CD14-positive monocyte (primary cell): Measurements from ENCODE around the gene CDH13. TPM values are rescaled to one million over a fixed set of nuclear protein-coding genes. Genes with fewer than 3 reads are reported as not detected.

Experiments used
- DNase-seq, 3 donors: peaks; one replicate each; pipeline ENCODE4 v3.0.0-alpha.2; 2011 to 2022
- H2AFZ ChIP-seq: 2 replicates; pipeline ENCODE4 v1.6.0; 2012; ENCODE audit warnings: mild to moderate bottlenecking, low read depth, low read length, inconsistent platforms; ENCODE audit not compliant: insufficient read depth, poor library complexity, severe bottlenecking
- H3K27ac ChIP-seq, 2 donors: 1 replicate in 1 of 2; 2 replicates in 1 of 2; pipeline ENCODE4 v1.5.1; 2012 to 2013; ENCODE audit warnings: low read length in 2 of 2, control low read depth in 1 of 2, inconsistent platforms in 1 of 2, low read depth in 1 of 2, mild to moderate bottlenecking in 1 of 2
- H3K27me3 ChIP-seq, 2 donors: one replicate each; pipeline versions ENCODE4 v1.6.0 to v1.6.1; 2011 to 2013; ENCODE audit warnings: low read length in 2 of 2; ENCODE audit not compliant: control insufficient read depth in 2 of 2, insufficient read depth in 2 of 2
- H3K36me3 ChIP-seq, 2 donors: replicated peaks in 1 of 2; 1 replicate in 1 of 2; 2 replicates in 1 of 2; pipeline versions ENCODE4 v1.5.1 to v1.6.1; 2012 to 2013; ENCODE audit warnings: low read length in 2 of 2, control low read depth in 1 of 2, inconsistent platforms in 1 of 2, mild to moderate bottlenecking in 1 of 2; ENCODE audit not compliant: insufficient read depth in 2 of 2, control insufficient read depth in 1 of 2
- H3K4me1 ChIP-seq, 2 donors: 1 replicate in 1 of 2; 2 replicates in 1 of 2; pipeline versions ENCODE4 v1.5.1 to v1.6.1; 2012 to 2013; ENCODE audit warnings: low read length in 2 of 2, control low read depth in 1 of 2, inconsistent platforms in 1 of 2, mild to moderate bottlenecking in 1 of 2, moderate library complexity in 1 of 2; ENCODE audit not compliant: insufficient read depth in 2 of 2, control insufficient read depth in 1 of 2
- H3K4me2 ChIP-seq: replicated peaks from 2 replicates; pipeline ENCODE3; 2012; ENCODE audit warnings: low read length, moderate library complexity, mild to moderate bottlenecking; ENCODE audit not compliant: poor library complexity, severe bottlenecking; ENCODE audit errors: extremely low read depth
- H3K4me3 ChIP-seq, 3 experiments: fragments of 200-600 bp in 1 of 3; sonication (generic) in 1 of 3; replicated peaks in 1 of 3; 1 replicate in 2 of 3; 2 replicates in 1 of 3; pipeline ENCODE4 v1.5.1; 2011 to 2013; ENCODE audit warnings: low read length in 3 of 3, mild to moderate bottlenecking in 3 of 3, control low read depth in 2 of 3, low read depth in 2 of 3, inconsistent platforms in 1 of 3, moderate library complexity in 1 of 3
- H3K79me2 ChIP-seq: 2 replicates; pipeline ENCODE4 v1.6.0; 2012; ENCODE audit warnings: mild to moderate bottlenecking, control low read depth, inconsistent platforms, low read length, moderate library complexity; ENCODE audit not compliant: insufficient read depth
- H3K9ac ChIP-seq: 2 replicates; pipeline ENCODE4 v1.6.0; 2017; ENCODE audit warnings: low read length, mild to moderate bottlenecking; ENCODE audit not compliant: insufficient read depth, poor library complexity, severe bottlenecking
- H3K9me3 ChIP-seq, 2 donors: replicated peaks in 1 of 2; 1 replicate in 1 of 2; 2 replicates in 1 of 2; pipeline versions ENCODE4 v1.5.1 to v1.6.1; 2012 to 2013; ENCODE audit warnings: low read length in 2 of 2, control low read depth in 1 of 2; ENCODE audit not compliant: control insufficient read depth in 1 of 2, insufficient read depth in 1 of 2
- H4K20me1 ChIP-seq: 2 replicates; pipeline ENCODE4 v1.6.0; 2012; ENCODE audit warnings: mild to moderate bottlenecking, low read length, control low read depth, moderate library complexity; ENCODE audit not compliant: insufficient read depth
- H3K27ac Mint-ChIP-seq, 7 donors: one replicate each; pipeline ENCODE4 v1.8.0; 2020; ENCODE audit warnings: mild to moderate bottlenecking in 7 of 7, mixed read lengths in 7 of 7, moderate library complexity in 6 of 7, inconsistent platforms in 2 of 7
- H3K27me3 Mint-ChIP-seq, 3 donors: one replicate each; pipeline ENCODE4 v1.8.0; 2021 to 2022; ENCODE audit warnings: low read depth in 3 of 3, mild to moderate bottlenecking in 3 of 3, mixed read lengths in 3 of 3, moderate library complexity in 3 of 3, inconsistent platforms in 1 of 3
- H3K36me3 Mint-ChIP-seq, 2 donors: one replicate each; pipeline ENCODE4 v1.8.0; 2020; ENCODE audit warnings: mixed read lengths in 2 of 2, inconsistent platforms in 1 of 2, mild to moderate bottlenecking in 1 of 2
- H3K4me1 Mint-ChIP-seq: one replicate; pipeline ENCODE4 v1.8.0; 2020; ENCODE audit warnings: mild to moderate bottlenecking, mixed read lengths
- H3K4me3 Mint-ChIP-seq, 2 donors: one replicate each; pipeline ENCODE4 v1.8.0; 2020; ENCODE audit warnings: mild to moderate bottlenecking in 2 of 2, mixed read lengths in 2 of 2, moderate library complexity in 1 of 2
- H3K9me3 Mint-ChIP-seq, 7 donors: one replicate each; pipeline ENCODE4 v1.8.0; 2020 to 2022; ENCODE audit warnings: mixed read lengths in 7 of 7, mild to moderate bottlenecking in 6 of 7, moderate library complexity in 6 of 7, inconsistent platforms in 2 of 7
- WGBS: methylation state at CpG from one replicate; pipeline ENCODE4 v1.1.5; 2013; ENCODE audit warnings: missing lambda C conversion rate; ENCODE audit not compliant: insufficient coverage; 5-methylcytosine and 5-hydroxymethylcytosine counted together
- intact Hi-C, 2 donors: fragments of 100-400 bp; cut with micrococcal nuclease; formaldehyde crosslinking; loops; one replicate each; pipeline versions ENCODE4 v1.15.0 to v1.15.1; 2023
- polyA plus RNA-seq, 3 donors: library from polyadenylated mRNA; depleted of rRNA in 1 of 3; unstranded in 2 of 3; stranded (reverse) in 1 of 3; fragments of 300-500 nt in 2 of 3; fragments of >200 nt in 1 of 3; fragmentation: Illumina TruSeq in 2 of 3; gene quantifications; 1 replicate in 2 of 3; 2 replicates in 1 of 3; pipeline ENCODE4 v1.2.3, GENCODE V29; 2012 to 2021
- TF ChIP-seq, protein P1 (sequence below): fragments of 200-600 bp; IDR thresholded peaks from one replicate; pipeline ENCODE4 v1.8.0; 2022; ENCODE audit warnings: antibody characterized with exemption, mild to moderate bottlenecking

CDH13 gene
- polyA plus RNA-seq, 3 donors: 0.13 to 0.19 TPM; not detected in 1

- Histone ChIP-seq H3K4me3 (no peak overlapping the region), H3K4me1 (no peaks in the 10 kb centered on the region), H3K9ac (no peak overlapping the region), H3K27ac (no peak overlapping the region), H3K27me3 (no peaks in the 10 kb centered on the region), H3K4me2 (no peak overlapping the region), H2AFZ (no peak overlapping the region), H4K20me1 (no peaks in the 10 kb centered on the region), H3K79me2 (no peaks in the 10 kb centered on the region), H3K9me3 (no peaks in the 10 kb centered on the region), H3K36me3 (no peaks in the 10 kb centered on the region)
- no peak overlapping the region for H3K4me3 Mint-ChIP-seq
- no peaks in the 10 kb centered on the region for H3K9me3 Mint-ChIP-seq
- peaks cover 4 to 9% (median 5%) of the 10 kb centered on the region in 3 donors for H3K27me3 Mint-ChIP-seq
- H3K27ac Mint-ChIP-seq: no peak overlapping the region
- no peak for DNase-seq
- H3K36me3 Mint-ChIP-seq: no peaks in the 10 kb centered on the region
- 93% methylated on average over 7 of the region's 7 CpGs for WGBS
- no peaks in the 10 kb centered on the region for H3K4me1 Mint-ChIP-seq
- TF ChIP-seq, protein P1, sequence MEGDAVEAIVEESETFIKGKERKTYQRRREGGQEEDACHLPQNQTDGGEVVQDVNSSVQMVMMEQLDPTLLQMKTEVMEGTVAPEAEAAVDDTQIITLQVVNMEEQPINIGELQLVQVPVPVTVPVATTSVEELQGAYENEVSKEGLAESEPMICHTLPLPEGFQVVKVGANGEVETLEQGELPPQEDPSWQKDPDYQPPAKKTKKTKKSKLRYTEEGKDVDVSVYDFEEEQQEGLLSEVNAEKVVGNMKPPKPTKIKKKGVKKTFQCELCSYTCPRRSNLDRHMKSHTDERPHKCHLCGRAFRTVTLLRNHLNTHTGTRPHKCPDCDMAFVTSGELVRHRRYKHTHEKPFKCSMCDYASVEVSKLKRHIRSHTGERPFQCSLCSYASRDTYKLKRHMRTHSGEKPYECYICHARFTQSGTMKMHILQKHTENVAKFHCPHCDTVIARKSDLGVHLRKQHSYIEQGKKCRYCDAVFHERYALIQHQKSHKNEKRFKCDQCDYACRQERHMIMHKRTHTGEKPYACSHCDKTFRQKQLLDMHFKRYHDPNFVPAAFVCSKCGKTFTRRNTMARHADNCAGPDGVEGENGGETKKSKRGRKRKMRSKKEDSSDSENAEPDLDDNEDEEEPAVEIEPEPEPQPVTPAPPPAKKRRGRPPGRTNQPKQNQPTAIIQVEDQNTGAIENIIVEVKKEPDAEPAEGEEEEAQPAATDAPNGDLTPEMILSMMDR: no peak
- intact Hi-C loops: no loop called here
Observed at GRCh38 chr16:83627996-83628395, 1001.2 kb downstream of the CDH13 start.

DNA sequence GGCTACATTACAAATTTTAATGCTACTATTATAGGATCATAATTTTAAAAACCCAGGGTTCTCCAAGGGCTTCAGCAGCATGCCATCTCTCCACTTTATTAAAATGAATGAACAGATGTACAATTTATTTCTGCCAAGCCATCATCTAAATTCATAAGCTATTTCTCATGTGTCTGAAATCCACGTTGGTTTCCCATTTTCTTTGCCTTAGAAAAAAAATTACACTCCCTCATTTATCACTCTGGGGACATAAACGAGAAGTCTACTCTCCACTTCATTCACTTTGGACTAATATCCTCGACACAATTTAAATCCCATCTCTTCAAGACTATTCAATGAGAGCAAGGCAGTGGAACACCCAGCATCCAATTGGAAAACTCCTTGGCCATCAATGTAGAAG, 1002.7 kb downstream of the CDH13 start:
- Histone ChIP-seq H3K27ac (no peak overlapping the region), H3K79me2 (no peaks in the 10 kb centered on the region), H3K4me2 (no peak overlapping the region), H2AFZ (no peak overlapping the region), H3K27me3 (no peaks in the 10 kb centered on the region), H3K9ac (no peak overlapping the region), H3K4me3 (no peak overlapping the region), H4K20me1 (no peaks in the 10 kb centered on the region), H3K4me1 (no peaks in the 10 kb centered on the region), H3K36me3 (no peaks in the 10 kb centered on the region), H3K9me3 (no peaks in the 10 kb centered on the region)
- TF ChIP-seq, protein P1: no peak
- Mint-ChIP-seq H3K9me3 (peaks cover 0 to 3% (median 0%) of the 10 kb centered on the region in 7 donors), H3K36me3 (no peaks in the 10 kb centered on the region), H3K27me3 (peaks cover 3 to 10% (median 3%) of the 10 kb centered on the region in 3 donors), H3K27ac (no peak overlapping the region), H3K4me3 (no peak overlapping the region), H3K4me1 (no peaks in the 10 kb centered on the region)
- intact Hi-C loops: no loop called here
- DNase-seq: no peak
- WGBS: 84% methylated on average over 3 of the region's 3 CpGs
